Activated T-cell treated with anti-CD3 and anti-CD28 coated beads for 48 hours (primary cell): ENCODE measurements around the gene FLT1.
A peak's percentile ranks its signal among the peaks of the same experiment; 100 is the strongest.

ENCODE experiments used
- DNase-seq: peaks from one replicate; pipeline ENCODE4 v3.0.0-alpha.2; 2020; ENCODE audit warnings: low read depth

Gene FLT1

DNA sequence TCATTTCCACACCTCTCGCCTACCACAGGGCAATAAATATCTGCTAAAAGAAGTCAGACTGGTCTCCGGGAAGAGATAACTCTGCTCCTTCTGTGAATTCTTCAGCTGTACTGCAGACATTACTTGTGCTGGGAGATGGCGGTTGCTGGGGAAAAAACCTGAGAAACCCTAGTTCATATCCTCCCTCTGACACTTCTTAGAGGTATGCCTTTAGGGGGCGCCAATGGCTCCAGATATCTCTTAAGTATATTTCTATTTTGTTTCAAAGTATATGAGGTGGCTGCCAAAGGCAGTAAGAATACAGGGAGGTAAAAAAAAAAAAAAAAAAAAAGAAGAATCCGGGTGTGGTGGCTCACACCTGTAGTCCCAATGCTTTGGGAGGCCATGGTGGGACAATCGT, 181.3 kb downstream of the FLT1 start:
- DNase-seq = peak; percentile 3

DNA sequence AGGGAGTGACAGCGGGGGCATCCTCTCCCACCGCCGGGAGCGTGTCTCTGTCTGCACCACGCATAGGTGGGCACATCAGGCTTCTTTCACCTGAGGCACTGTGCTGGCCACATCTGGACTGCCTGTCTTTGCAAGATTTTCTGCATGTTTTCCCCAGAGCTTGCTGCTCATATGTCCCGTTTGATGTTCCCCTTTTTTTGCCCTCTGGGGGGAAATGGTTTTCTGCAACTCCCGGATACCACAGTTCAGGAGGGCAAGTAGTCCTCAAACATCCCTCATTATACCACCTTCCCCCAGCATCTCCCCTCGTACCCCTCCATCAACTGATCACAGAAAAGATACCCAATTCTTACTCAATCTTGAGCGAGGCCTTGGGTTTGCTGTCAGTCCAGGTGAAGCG, 188.6 kb downstream of the FLT1 start:
- DNase-seq = no peak

DNA sequence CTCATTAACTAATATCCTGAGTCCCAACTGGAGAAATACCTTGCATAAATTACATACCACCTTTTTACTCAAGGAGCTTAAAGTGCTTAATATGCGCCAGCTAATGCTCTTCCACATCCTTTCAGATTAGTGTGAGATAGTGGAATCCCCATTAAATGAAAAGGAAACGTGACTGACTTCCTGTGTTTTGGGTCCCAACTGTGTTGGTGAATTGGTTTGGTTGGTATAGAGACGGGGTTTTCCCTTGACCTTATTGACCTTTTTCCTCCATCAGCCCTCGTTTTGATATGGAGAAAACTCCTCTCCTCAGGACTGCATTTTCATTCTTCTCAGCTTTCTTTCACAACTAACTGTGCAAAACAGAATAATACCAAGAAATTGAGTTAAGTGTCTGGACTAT, 193.1 kb downstream of the FLT1 start:
- no peak for DNase-seq

DNA sequence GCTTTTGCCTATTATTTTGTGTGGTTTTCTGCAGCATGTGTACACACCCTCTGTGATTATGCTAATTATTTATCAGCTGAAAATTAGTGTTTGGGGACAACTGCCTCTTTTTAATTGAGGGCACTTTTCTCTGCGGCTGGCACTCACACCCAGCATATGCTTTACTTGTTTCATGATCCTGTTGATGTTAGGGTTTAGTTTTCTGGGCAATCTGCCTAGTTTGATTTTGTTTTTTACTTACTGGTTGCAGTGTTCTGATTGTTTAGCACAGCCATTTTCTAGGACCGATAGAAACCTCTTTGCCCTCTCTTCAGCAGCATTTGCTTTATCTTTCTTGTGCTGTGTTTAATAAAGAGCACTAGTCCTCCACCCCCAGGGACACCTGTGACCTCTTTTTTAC, 195.0 kb downstream of the FLT1 start:
- DNase-seq = no peak

GRCh38 chr13:28297341-28297740, 197.6 kb downstream of the FLT1 start:
- DNase-seq = no peak

GRCh38 chr13:28286263-28286662, 208.7 kb downstream of the FLT1 start:
- no peak for DNase-seq

GRCh38 chr13:28283600-28283999, 211.3 kb downstream of the FLT1 start:
- DNase-seq = no peak

GRCh38 chr13:28282451-28282850, 212.5 kb downstream of the FLT1 start:
- no peak for DNase-seq

DNA sequence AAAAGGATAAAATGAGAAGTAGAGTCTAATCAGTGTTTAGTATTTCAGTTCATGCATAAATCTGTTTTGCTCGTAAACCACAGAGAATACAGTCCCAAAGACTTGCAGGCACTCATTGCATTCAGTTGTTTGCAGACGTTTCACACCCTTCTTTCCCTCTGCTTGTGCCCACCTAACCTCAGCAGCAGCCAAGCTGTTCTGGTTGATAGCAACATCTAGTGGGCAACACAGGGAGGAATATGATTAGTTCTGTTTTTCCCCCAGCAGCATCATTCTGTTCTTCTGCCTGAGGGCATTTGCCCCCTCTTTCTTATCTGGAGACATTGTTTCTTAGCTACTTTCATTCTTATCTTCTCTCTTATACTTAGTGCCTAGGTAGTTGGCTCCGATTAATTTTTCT, 221.0 kb downstream of the FLT1 start:
- no peak for DNase-seq

GRCh38 chr13:28271056-28271840, 223.7 kb downstream of the FLT1 start:
- DNase-seq = no peak

GRCh38 chr13:28268800-28269223, 226.1 kb downstream of the FLT1 start:
- no peak for DNase-seq

DNA sequence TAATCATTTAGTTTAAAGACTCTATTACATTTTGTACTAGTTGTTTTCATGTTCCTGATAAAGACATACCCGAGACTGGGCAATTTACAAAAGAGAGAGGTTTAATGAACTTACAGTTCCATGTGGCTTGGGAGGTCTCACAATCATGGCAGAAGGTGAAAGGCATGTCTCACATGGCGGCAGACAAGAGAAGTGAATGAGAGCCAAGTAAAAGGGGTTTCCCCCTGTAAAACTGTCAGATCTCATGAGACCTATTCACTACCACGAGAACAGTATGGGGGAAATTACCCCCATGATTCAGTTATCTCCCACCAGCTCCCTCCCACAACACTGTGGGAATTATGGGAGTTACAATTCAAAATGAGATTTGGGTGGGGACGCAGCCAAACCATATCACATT, 227.4 kb downstream of the FLT1 start:
- no peak for DNase-seq

GRCh38 chr13:28258417-28258816, 236.5 kb downstream of the FLT1 start:
- DNase-seq = no peak

DNA sequence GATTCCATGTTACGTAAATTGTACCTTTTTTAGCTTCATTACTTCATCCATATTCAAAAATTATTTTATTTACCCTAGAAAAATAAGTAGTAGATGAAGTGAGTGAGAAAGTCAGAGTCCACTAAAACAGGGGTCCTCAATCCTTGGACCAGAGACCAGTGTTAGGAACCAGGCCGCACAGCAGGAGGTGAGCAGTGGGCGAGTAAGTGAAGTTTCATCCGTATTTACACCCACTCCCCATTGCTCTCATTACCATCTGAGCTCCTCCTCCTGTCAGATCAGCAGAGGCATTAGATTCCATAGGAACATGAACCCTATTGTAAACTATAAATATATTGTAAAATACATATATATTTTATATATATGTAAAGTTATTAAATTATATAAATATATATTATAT, 237.6 kb downstream of the FLT1 start:
- no peak for DNase-seq

DNA sequence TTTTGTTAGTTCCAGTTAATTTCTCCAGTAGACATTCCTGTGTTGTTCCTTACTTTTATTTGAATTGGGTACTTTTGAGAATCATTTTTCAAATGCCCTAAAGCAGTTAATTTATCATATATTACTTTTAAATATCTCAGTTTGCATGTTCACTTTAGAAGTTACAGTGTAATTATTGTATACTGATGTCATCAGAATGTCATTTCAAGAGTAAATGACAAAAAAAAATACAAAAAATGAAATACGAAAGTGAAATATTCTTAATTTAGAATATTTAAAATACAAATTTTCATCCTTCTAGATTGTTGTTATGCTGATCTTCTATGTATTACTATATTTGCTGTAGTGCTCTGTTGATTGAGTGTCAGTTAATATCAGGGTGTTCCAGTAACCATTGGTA, 242.4 kb downstream of the FLT1 start:
- DNase-seq = no peak

- no peak for DNase-seq
These were observed 243.5 kb downstream of the FLT1 start for GRCh38 chr13:28251466-28251865.

DNA sequence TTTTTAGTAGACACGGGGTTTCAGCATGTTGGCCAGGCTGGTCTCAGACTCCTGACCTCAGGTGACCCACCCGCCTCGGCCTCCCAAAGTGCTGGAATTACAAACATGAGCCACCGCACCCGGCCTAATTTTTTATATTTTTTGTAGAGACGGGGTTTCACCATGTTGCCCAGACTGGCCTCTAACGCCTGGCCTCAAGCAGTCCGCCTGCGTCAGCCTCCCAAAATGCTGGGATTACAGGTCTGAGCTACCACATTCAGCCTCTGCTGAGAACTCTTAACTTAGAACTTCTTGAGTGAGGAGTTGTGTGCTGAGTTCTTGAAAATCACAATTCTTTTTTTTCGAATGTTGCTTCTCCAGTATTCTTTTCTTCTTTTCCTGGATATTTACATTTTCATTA, 244.4 kb downstream of the FLT1 start:
- no peak for DNase-seq
